Neural progenitor cell (in vitro differentiated cells): ENCODE results near the gene NCOA3.

Source experiments
- EZH2 ChIP-seq: fragments of 200-600 bp; sonication (generic); IDR thresholded peaks from 2 replicates; pipeline ENCODE4 v1.6.1; 2017; ENCODE audit warnings: antibody characterized with exemption, mild to moderate bottlenecking, moderate library complexity
- TF ChIP-seq, protein P1 (sequence below): fragments of 200-600 bp; sonication (generic); IDR thresholded peaks from 2 replicates; pipeline ENCODE4 v1.5.1; 2017; ENCODE audit warnings: antibody characterized with exemption, mild to moderate bottlenecking

DNA sequence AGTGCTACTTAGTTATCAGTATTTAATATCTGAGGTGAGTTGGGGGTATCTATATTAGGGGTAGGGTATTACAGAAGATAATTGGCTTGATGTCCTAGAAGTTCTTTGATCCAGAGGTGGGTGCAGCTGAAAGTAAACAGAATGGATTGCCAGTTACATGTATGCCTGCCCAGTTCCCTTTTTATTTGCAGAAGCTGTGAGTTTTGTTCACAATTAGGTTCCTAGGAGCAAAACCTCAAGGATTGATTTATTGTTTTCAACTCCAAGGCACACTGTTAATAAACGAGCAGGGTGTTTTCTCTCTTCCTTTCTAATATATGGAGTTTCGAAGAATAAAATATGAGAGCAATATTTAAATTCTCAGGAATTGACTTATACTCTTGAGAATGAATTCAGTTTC is 154.6 kb downstream of the NCOA3 start:
- TF ChIP-seq, protein P1, sequence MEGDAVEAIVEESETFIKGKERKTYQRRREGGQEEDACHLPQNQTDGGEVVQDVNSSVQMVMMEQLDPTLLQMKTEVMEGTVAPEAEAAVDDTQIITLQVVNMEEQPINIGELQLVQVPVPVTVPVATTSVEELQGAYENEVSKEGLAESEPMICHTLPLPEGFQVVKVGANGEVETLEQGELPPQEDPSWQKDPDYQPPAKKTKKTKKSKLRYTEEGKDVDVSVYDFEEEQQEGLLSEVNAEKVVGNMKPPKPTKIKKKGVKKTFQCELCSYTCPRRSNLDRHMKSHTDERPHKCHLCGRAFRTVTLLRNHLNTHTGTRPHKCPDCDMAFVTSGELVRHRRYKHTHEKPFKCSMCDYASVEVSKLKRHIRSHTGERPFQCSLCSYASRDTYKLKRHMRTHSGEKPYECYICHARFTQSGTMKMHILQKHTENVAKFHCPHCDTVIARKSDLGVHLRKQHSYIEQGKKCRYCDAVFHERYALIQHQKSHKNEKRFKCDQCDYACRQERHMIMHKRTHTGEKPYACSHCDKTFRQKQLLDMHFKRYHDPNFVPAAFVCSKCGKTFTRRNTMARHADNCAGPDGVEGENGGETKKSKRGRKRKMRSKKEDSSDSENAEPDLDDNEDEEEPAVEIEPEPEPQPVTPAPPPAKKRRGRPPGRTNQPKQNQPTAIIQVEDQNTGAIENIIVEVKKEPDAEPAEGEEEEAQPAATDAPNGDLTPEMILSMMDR, result no peak
- no peak for TF ChIP-seq EZH2
